ENCODE results near the gene TRMT2A.

TRMT2A gene

DNA sequence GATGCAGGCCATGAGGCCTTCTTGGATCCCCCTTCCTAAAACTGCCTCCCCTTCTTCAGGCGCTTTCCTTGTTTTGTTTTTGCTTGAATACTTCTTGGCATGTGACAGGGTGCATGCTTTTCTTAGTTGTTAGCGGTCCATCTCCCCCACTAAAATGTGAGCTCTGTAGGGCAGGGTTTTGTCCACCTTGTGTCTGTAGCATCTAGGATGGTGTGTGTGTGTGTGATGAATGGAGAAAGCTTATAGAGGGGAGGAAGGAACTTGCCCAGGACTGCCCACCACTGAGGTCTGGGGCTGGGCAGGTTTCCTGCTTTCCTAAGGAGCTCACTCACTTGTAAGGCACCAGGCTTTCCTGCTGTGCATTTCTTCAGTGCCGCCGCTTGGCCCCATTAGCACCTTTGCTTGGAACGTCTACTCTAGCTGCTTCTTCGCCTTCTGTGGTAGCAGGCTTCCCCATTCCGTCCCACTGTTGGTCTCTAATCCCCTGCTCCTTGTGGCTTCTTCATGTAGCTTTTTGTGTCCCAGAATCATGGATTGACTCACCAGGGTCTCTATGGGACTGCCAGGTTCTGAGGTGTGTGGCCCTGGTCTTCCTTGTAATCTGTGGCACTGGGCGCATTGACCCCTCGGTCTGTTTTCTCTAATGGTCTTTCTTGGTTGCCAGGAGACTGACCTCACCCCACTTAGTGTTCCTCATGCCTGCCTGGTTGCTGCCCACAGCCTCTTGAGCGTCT lies 33.7 kb downstream of the TRMT2A start:
- H2AFZ ChIP-seq (ENCODE audit: low read depth, low read length), result no peak overlapping the region
- H3K27ac ChIP-seq (ENCODE audit: low read length), result no peak overlapping the region
- TF ChIP-seq EZH2 (IDR thresholded peaks at IDR 0.05; ENCODE audit: borderline replicate concordance, low read depth, low read length, severe bottlenecking), result no peak
- TF ChIP-seq, protein P1, sequence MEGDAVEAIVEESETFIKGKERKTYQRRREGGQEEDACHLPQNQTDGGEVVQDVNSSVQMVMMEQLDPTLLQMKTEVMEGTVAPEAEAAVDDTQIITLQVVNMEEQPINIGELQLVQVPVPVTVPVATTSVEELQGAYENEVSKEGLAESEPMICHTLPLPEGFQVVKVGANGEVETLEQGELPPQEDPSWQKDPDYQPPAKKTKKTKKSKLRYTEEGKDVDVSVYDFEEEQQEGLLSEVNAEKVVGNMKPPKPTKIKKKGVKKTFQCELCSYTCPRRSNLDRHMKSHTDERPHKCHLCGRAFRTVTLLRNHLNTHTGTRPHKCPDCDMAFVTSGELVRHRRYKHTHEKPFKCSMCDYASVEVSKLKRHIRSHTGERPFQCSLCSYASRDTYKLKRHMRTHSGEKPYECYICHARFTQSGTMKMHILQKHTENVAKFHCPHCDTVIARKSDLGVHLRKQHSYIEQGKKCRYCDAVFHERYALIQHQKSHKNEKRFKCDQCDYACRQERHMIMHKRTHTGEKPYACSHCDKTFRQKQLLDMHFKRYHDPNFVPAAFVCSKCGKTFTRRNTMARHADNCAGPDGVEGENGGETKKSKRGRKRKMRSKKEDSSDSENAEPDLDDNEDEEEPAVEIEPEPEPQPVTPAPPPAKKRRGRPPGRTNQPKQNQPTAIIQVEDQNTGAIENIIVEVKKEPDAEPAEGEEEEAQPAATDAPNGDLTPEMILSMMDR (IDR thresholded peaks at IDR 0.05; ENCODE audit: borderline replicate concordance, extremely low read depth, low read length, poor library complexity, severe bottlenecking), result no peak
- no peaks in the 10 kb centered on the region for H3K9me3 ChIP-seq (ENCODE audit: insufficient read depth, low read length, severe bottlenecking)
- H3K4me3 ChIP-seq (ENCODE audit: low read depth in 1 of 2, low read length in 2 of 2), result peak overlapping the region in 1 of 2 experiments; percentile 36; a peak in 2 of 4 replicates
- peaks cover 56% of the 10 kb centered on the region for H3K4me1 ChIP-seq (ENCODE audit: insufficient read depth, low read length)
- DNase-seq, result no peak
- H3K79me2 ChIP-seq (ENCODE audit: insufficient read depth, low read length), result peaks cover 89% of the 10 kb centered on the region
- no peaks in the 10 kb centered on the region for H3K27me3 ChIP-seq (ENCODE audit: insufficient read depth, low read length, poor library complexity)
- peak overlapping the region; percentile 97 for H3K4me2 ChIP-seq (ENCODE audit: insufficient read depth, low read length)
- H3K9ac ChIP-seq (ENCODE audit: low read depth, low read length), result peak overlapping the region; percentile 35
- peaks cover 73% of the 10 kb centered on the region for H4K20me1 ChIP-seq (ENCODE audit: insufficient read depth, low read length)
- ATAC-seq (ENCODE audit: insufficient read depth, low read depth), result no peak
- H3K36me3 ChIP-seq (ENCODE audit: insufficient read depth, low read length), result peaks cover 72% of the 10 kb centered on the region

- H3K4me3 ChIP-seq (ENCODE audit: low read depth in 1 of 2, low read length in 2 of 2), result peak overlapping the region; percentile 70 to 76
- H3K9ac ChIP-seq (ENCODE audit: low read depth, low read length), result peak overlapping the region; percentile 85
- H3K27me3 ChIP-seq (ENCODE audit: insufficient read depth, low read length, poor library complexity), result no peaks in the 10 kb centered on the region
- peak; percentile 8; the same call in 2 of the 3 replicates for ATAC-seq (ENCODE audit: insufficient read depth, low read depth)
- peaks cover 56% of the 10 kb centered on the region for H3K4me1 ChIP-seq (ENCODE audit: insufficient read depth, low read length)
- H3K27ac ChIP-seq (ENCODE audit: low read length), result peak overlapping the region; percentile 83
- peaks cover 66% of the 10 kb centered on the region for H3K79me2 ChIP-seq (ENCODE audit: insufficient read depth, low read length)
- no peak for TF ChIP-seq EZH2 (IDR thresholded peaks at IDR 0.05; ENCODE audit: borderline replicate concordance, low read depth, low read length, severe bottlenecking)
- TF ChIP-seq, protein P1 (IDR thresholded peaks at IDR 0.05; ENCODE audit: borderline replicate concordance, extremely low read depth, low read length, poor library complexity, severe bottlenecking), result no peak
- H3K9me3 ChIP-seq (ENCODE audit: insufficient read depth, low read length, severe bottlenecking), result no peaks in the 10 kb centered on the region
- peak; percentile 33 for DNase-seq
- H4K20me1 ChIP-seq (ENCODE audit: insufficient read depth, low read length), result peaks cover 50% of the 10 kb centered on the region
- peak overlapping the region; percentile 69 for H2AFZ ChIP-seq (ENCODE audit: low read depth, low read length)
- peaks cover 49% of the 10 kb centered on the region for H3K36me3 ChIP-seq (ENCODE audit: insufficient read depth, low read length)
- peak overlapping the region; percentile 97 for H3K4me2 ChIP-seq (ENCODE audit: insufficient read depth, low read length)
These were observed 36.0 kb downstream of the TRMT2A start for GRCh38 chr22:20080776-20081654.

DNA sequence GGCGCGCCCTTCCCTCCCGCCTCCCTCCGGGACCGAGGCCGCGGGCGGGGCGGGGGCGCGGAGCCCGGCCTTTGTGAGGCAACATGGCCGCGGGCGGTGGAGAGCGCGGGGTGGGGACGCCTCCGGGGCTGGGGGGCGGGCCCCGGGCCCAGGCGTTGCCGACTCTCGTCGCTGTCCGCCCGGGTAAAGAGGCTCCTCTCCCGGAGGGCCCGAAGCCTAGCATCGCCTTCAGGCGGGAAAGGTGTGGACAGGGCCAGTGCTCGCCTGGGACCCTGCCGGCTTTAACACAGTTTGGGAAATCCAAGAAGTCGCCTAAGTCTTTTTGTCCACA lies 36.6 kb downstream of the TRMT2A start:
- Histone ChIP-seq H4K20me1 (ENCODE audit: insufficient read depth, low read length) (peaks cover 44% of the 10 kb centered on the region), H3K4me2 (ENCODE audit: insufficient read depth, low read length) (peak overlapping the region; percentile 97), H3K27me3 (ENCODE audit: insufficient read depth, low read length, poor library complexity) (no peaks in the 10 kb centered on the region), H3K4me3 (ENCODE audit: low read depth in 1 of 2, low read length in 2 of 2) (peak overlapping the region; percentile 70 to 76; a peak in 3 of 4 replicates), H3K27ac (ENCODE audit: low read length) (peak overlapping the region; percentile 83), H3K36me3 (ENCODE audit: insufficient read depth, low read length) (peaks cover 43% of the 10 kb centered on the region), H3K9me3 (ENCODE audit: insufficient read depth, low read length, severe bottlenecking) (no peaks in the 10 kb centered on the region), H3K4me1 (ENCODE audit: insufficient read depth, low read length) (peaks cover 56% of the 10 kb centered on the region), H3K79me2 (ENCODE audit: insufficient read depth, low read length) (peaks cover 60% of the 10 kb centered on the region), H3K9ac (ENCODE audit: low read depth, low read length) (peak overlapping the region; percentile 85), H2AFZ (ENCODE audit: low read depth, low read length) (peak overlapping the region; percentile 71)
- TF ChIP-seq EZH2 (IDR thresholded peaks at IDR 0.05; ENCODE audit: borderline replicate concordance, low read depth, low read length, severe bottlenecking), result no peak
- TF ChIP-seq, protein P1 (IDR thresholded peaks at IDR 0.05; ENCODE audit: borderline replicate concordance, extremely low read depth, low read length, poor library complexity, severe bottlenecking), result no peak
- DNase-seq, result peak; percentile 75
- ATAC-seq (ENCODE audit: insufficient read depth, low read depth), result peak; percentile 68
